ENCODE data around the gene OR52E4.

DNA sequence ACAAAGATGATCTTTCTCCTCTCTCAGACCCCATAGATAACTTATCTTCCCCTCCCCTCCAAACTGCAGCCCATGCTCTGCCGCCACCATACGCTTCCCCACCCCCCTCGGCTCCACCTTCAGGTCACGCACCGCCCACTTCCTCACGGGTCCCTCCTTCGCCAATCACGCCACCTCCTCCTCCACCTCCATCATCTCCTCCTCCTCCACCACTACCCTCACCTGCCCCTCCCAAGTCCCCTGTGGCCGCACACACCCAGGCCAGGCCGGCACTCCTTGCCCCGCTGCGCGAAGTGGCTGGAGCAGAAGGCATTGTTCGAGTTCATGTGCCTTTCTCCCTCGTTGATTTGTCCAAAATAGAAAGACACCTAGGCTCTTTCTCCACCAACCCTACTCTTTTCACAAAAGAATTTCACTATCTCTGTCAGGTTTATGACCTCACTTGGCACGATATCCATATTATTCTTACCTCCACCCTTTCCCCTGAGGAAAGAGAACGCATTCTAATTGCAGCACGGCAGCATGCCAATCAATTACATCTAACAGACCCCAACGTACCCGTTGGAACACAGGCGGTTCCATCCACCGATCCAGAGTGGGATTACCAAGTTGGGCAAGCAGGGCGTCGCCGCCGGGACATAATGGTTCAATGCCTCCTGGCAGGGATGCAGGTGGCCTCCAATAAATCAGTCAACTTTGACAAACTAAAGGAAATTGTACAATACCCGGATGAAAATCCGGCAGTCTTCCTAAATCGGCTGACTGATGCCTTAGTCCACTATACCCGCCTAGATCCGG, 49.3 kb downstream of the OR52E4 start:
- TF ChIP-seq, protein P1, sequence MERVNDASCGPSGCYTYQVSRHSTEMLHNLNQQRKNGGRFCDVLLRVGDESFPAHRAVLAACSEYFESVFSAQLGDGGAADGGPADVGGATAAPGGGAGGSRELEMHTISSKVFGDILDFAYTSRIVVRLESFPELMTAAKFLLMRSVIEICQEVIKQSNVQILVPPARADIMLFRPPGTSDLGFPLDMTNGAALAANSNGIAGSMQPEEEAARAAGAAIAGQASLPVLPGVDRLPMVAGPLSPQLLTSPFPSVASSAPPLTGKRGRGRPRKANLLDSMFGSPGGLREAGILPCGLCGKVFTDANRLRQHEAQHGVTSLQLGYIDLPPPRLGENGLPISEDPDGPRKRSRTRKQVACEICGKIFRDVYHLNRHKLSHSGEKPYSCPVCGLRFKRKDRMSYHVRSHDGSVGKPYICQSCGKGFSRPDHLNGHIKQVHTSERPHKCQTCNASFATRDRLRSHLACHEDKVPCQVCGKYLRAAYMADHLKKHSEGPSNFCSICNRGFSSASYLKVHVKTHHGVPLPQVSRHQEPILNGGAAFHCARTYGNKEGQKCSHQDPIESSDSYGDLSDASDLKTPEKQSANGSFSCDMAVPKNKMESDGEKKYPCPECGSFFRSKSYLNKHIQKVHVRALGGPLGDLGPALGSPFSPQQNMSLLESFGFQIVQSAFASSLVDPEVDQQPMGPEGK (tag by site-specific recombination; IDR thresholded peaks at IDR 0.05), result no peak
- TF ChIP-seq, protein P2, sequence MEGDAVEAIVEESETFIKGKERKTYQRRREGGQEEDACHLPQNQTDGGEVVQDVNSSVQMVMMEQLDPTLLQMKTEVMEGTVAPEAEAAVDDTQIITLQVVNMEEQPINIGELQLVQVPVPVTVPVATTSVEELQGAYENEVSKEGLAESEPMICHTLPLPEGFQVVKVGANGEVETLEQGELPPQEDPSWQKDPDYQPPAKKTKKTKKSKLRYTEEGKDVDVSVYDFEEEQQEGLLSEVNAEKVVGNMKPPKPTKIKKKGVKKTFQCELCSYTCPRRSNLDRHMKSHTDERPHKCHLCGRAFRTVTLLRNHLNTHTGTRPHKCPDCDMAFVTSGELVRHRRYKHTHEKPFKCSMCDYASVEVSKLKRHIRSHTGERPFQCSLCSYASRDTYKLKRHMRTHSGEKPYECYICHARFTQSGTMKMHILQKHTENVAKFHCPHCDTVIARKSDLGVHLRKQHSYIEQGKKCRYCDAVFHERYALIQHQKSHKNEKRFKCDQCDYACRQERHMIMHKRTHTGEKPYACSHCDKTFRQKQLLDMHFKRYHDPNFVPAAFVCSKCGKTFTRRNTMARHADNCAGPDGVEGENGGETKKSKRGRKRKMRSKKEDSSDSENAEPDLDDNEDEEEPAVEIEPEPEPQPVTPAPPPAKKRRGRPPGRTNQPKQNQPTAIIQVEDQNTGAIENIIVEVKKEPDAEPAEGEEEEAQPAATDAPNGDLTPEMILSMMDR (tag by site-specific recombination; IDR thresholded peaks at IDR 0.05), result no peak
- no peak for TF ChIP-seq HOXA7 (CRISPR knock-in tag; IDR thresholded peaks at IDR 0.05; ENCODE audit: borderline replicate concordance)
- TF ChIP-seq TRIM28 (IDR thresholded peaks at IDR 0.05; ENCODE audit: borderline replicate concordance, low read length), result no peak
- TF ChIP-seq, protein P3, sequence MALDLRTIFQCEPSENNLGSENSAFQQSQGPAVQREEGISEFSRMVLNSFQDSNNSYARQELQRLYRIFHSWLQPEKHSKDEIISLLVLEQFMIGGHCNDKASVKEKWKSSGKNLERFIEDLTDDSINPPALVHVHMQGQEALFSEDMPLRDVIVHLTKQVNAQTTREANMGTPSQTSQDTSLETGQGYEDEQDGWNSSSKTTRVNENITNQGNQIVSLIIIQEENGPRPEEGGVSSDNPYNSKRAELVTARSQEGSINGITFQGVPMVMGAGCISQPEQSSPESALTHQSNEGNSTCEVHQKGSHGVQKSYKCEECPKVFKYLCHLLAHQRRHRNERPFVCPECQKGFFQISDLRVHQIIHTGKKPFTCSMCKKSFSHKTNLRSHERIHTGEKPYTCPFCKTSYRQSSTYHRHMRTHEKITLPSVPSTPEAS (tag by site-specific recombination; IDR thresholded peaks at IDR 0.05), result no peak
- no peak for TF ChIP-seq SP2 (tag by site-specific recombination; IDR thresholded peaks at IDR 0.05)
- no peak for TF ChIP-seq ZNF792 (tag by site-specific recombination; IDR thresholded peaks at IDR 0.05)
- TF ChIP-seq ZNF544 (tag by site-specific recombination; IDR thresholded peaks at IDR 0.05), result no peak
- TF ChIP-seq, protein P4, sequence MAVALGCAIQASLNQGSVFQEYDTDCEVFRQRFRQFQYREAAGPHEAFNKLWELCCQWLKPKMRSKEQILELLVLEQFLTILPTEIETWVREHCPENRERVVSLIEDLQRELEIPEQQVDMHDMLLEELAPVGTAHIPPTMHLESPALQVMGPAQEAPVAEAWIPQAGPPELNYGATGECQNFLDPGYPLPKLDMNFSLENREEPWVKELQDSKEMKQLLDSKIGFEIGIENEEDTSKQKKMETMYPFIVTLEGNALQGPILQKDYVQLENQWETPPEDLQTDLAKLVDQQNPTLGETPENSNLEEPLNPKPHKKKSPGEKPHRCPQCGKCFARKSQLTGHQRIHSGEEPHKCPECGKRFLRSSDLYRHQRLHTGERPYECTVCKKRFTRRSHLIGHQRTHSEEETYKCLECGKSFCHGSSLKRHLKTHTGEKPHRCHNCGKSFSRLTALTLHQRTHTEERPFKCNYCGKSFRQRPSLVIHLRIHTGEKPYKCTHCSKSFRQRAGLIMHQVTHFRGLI (tag by site-specific recombination; IDR thresholded peaks at IDR 0.05), result no peak
- TF ChIP-seq, protein P5, sequence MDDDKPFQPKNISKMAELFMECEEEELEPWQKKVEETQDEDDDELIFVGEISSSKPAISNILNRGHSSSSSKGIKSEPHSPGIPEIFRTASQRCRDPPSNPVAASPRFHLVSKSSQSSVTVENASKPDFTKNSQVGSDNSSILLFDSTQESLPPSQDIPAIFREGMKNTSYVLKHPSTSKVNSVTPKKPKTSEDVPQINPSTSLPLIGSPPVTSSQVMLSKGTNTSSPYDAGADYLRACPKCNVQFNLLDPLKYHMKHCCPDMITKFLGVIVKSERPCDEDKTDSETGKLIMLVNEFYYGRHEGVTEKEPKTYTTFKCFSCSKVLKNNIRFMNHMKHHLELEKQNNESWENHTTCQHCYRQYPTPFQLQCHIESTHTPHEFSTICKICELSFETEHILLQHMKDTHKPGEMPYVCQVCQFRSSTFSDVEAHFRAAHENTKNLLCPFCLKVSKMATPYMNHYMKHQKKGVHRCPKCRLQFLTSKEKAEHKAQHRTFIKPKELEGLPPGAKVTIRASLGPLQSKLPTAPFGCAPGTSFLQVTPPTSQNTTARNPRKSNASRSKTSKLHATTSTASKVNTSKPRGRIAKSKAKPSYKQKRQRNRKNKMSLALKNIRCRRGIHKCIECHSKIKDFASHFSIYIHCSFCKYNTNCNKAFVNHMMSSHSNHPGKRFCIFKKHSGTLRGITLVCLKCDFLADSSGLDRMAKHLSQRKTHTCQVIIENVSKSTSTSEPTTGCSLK (tag by site-specific recombination; IDR thresholded peaks at IDR 0.05), result no peak

Measured in HEK293 (cell line).